K562 (cell line): ENCODE results near the gene RRAS. TPM values are rescaled to one million over a fixed set of nuclear protein-coding genes. Genes with fewer than 3 reads are reported as not detected.
A peak's percentile ranks its signal among the peaks of the same experiment; 100 is the strongest.

Experiments used
- ATAC-seq: fragments of 200-7000 bp; cut with Tn5 transposase; 3 replicates; pipeline ENCODE4 v1.9.1; 2020; ENCODE audit warnings: moderate library complexity
- BruUV-seq: library from RNA; stranded (reverse); fragments of 400-500 nt; replicated peaks from 2 replicates; lab custom pipeline; 2021; lab: Mats Ljungman, UMichigan
- CTCF ChIA-PET: fragments of 300-600 bp; formaldehyde crosslinking; extraction: SDS; loops from one replicate; lab custom pipeline; 2021; ENCODE audit warnings: low intra/inter-chr PET ratio; lab: Yijun Ruan, JAX
- POLR2A ChIA-PET: fragments of 300-600, 350-650 bp; sonication (Branson Sonifier 250); formaldehyde crosslinking; extraction: SDS; loops from one replicate; lab custom pipeline; 2021; ENCODE audit warnings: antibody characterized with exemption, inconsistent platforms; lab: Yijun Ruan, JAX
- DNase-seq, 4 experiments: peaks; one replicate each; pipeline versions ENCODE4 v3.0.0 to v3.0.0-alpha.2; 2011 to 2018; ENCODE audit warnings: low spot score in 3 of 4, mixed read lengths in 3 of 4; ENCODE audit errors: extremely low read depth in 1 of 4
- FAIRE-seq: peaks from 2 replicates; lab custom pipeline; 2011; peaks lifted over from hg19 to GRCh38; lab: Jason Lieb, UNC
- H2AFZ ChIP-seq: 2 replicates; pipeline ENCODE4 v1.6.0; 2011; ENCODE audit warnings: low read depth, low read length, control low read depth, inconsistent platforms
- H3K27ac ChIP-seq: fragments of 200-600 bp; 3 replicates; pipeline ENCODE4 v1.8.0; 2011; ENCODE audit warnings: low read depth, mild to moderate bottlenecking, control low read depth, inconsistent platforms, low read length, moderate library complexity, mixed read lengths; ENCODE audit errors: extremely low read depth
- H3K27me3 ChIP-seq, 2 experiments: fragments of 300-600 bp in 1 of 2; 2 replicates in 1 of 2; 3 replicates in 1 of 2; pipeline versions ENCODE4 v1.6.0 to v1.8.0; 2011; ENCODE audit warnings: inconsistent platforms in 2 of 2, low read length in 2 of 2, mild to moderate bottlenecking in 1 of 2, mixed read lengths in 1 of 2, moderate library complexity in 1 of 2; ENCODE audit not compliant: control insufficient read depth in 2 of 2, insufficient read depth in 2 of 2
- H3K36me3 ChIP-seq: fragments of 300-600 bp; 3 replicates; pipeline ENCODE4 v1.8.0; 2011; ENCODE audit warnings: mild to moderate bottlenecking, low read length, inconsistent platforms; ENCODE audit not compliant: control insufficient read depth, insufficient read depth
- H3K4me1 ChIP-seq, 2 experiments: fragments of 200-600 bp in 1 of 2; replicated peaks in 1 of 2; 2 replicates in 1 of 2; 3 replicates in 1 of 2; pipeline versions ENCODE4 v1.5.1 to v1.8.0; 2011; ENCODE audit warnings: inconsistent platforms in 2 of 2, low read length in 2 of 2, mild to moderate bottlenecking in 1 of 2, mixed read lengths in 1 of 2, moderate library complexity in 1 of 2; ENCODE audit not compliant: control insufficient read depth in 2 of 2, insufficient read depth in 2 of 2
- H3K4me2 ChIP-seq: 2 replicates; pipeline ENCODE4 v1.6.1; 2011; ENCODE audit warnings: low read length, control low read depth, inconsistent platforms, mixed read lengths; ENCODE audit not compliant: insufficient read depth
- H3K4me3 ChIP-seq: fragments of 200-600 bp; sonication (generic), shearing (Covaris generic); 2 replicates; pipeline ENCODE4 v1.5.1; 2016; ENCODE audit warnings: control low read depth, inconsistent platforms
- H3K79me2 ChIP-seq: fragments of 200-600 bp; 3 replicates; pipeline ENCODE4 v1.8.0; 2011; ENCODE audit warnings: low read length, inconsistent platforms; ENCODE audit not compliant: control insufficient read depth, insufficient read depth
- H3K9ac ChIP-seq, 2 experiments: 2 replicates each; pipeline versions ENCODE4 v1.6.0 to v1.6.1; 2011; ENCODE audit warnings: low read depth in 2 of 2, low read length in 2 of 2, control low read depth in 1 of 2, inconsistent platforms in 1 of 2, mild to moderate bottlenecking in 1 of 2, mixed read lengths in 1 of 2; ENCODE audit not compliant: insufficient read depth in 1 of 2
- H3K9me1 ChIP-seq: one replicate; pipeline ENCODE4 v1.6.0; 2011; ENCODE audit warnings: inconsistent platforms, mild to moderate bottlenecking, low read length, moderate library complexity; ENCODE audit not compliant: control insufficient read depth, insufficient read depth
- H3K9me3 ChIP-seq: replicated peaks from 2 replicates; pipeline ENCODE4 v1.5.1; 2011; ENCODE audit warnings: low read depth, low read length, inconsistent platforms; ENCODE audit not compliant: control insufficient read depth, insufficient read depth
- H4K20me1 ChIP-seq: replicated peaks from 2 replicates; pipeline ENCODE4 v1.6.1; 2011; ENCODE audit warnings: low read length, inconsistent platforms, mixed read lengths; ENCODE audit not compliant: control insufficient read depth, insufficient read depth
- FOSL1 ChIP-seq: fragments of 200-800 bp; sonication (Bioruptor generic); conservative IDR thresholded peaks from 2 replicates; pipeline ENCODE4 v1.6.1; 2016; ENCODE audit warnings: missing genetic modification characterization, missing compliant biosample characterization
- MCM5 ChIP-seq: fragments of 450-650 bp; IDR thresholded peaks from 2 replicates; pipeline ENCODE4 v1.6.1; 2016; ENCODE audit warnings: low read depth
- MYC ChIP-seq, 2 experiments: fragments of 250-450 bp in 1 of 2; sonication (Bioruptor Pico) in 1 of 2; IDR thresholded peaks; 2 replicates each; pipeline versions ENCODE4 v1.5.1 to v1.6.1; 2012 to 2021; ENCODE audit warnings: low read depth in 2 of 2, borderline replicate concordance in 1 of 2, improper control_type of control experiment in 1 of 2, low read length in 1 of 2, mild to moderate bottlenecking in 1 of 2, moderate library complexity in 1 of 2
- POLR2A ChIP-seq: fragments of 450-650 bp; conservative IDR thresholded peaks from 2 replicates; pipeline ENCODE4 v1.6.1; 2016
- PYGO2 ChIP-seq: fragments of 450-650 bp; IDR thresholded peaks from 2 replicates; pipeline ENCODE4 v1.6.1; 2016; ENCODE audit warnings: mild to moderate bottlenecking, missing genetic modification characterization, moderate library complexity, missing compliant biosample characterization
- RBM34 ChIP-seq: fragments of 200-400 bp; formaldehyde crosslinking; IDR thresholded peaks from 2 replicates; pipeline ENCODE4 v1.6.1; 2018; ENCODE audit warnings: low read length, borderline replicate concordance; ENCODE audit not compliant: insufficient read depth
- ZNF12 ChIP-seq: sonication (generic); formaldehyde crosslinking; IDR thresholded peaks from 2 replicates; pipeline ENCODE4 v1.4.0; 2020; ENCODE audit warnings: mild to moderate bottlenecking, missing genetic modification reagents
- ZNF589 ChIP-seq: fragments of 200-800 bp; sonication (Bioruptor generic); IDR thresholded peaks from 2 replicates; pipeline ENCODE4 v1.6.1; 2016; ENCODE audit warnings: low read depth, missing genetic modification characterization, missing compliant biosample characterization
- WGBS: fragments of 100-300 bp; shearing (Covaris generic); methylation state at CpG from one replicate; pipeline ENCODE4 v1.1.6; 2016; ENCODE audit warnings: low coverage, mixed read lengths; ENCODE audit not compliant: insufficient coverage; ENCODE audit errors: missing lambda C conversion rate; 5-methylcytosine and 5-hydroxymethylcytosine counted together
- in situ Hi-C: fragments of 300-500 bp; cut with MboI; formaldehyde crosslinking; loops from 4 replicates; pipeline ENCODE4 v1.15.0; 2018; ENCODE audit warnings: inconsistent platforms, mixed read lengths
- intact Hi-C: fragments of 100-400 bp; cut with micrococcal nuclease; formaldehyde crosslinking; loops from 2 replicates; pipeline ENCODE4 v1.14.2; 2022
- polyA plus RNA-seq, 8 experiments: library from polyadenylated mRNA; depleted of rRNA in 4 of 8; stranded (reverse) in 5 of 8; unstranded in 3 of 8; fragments of >200 nt; fragmentation: Nextera tagmentation in 2 of 8; fragmentation: Illumina TruSeq in 1 of 8; extraction: Ambion mirVana in 2 of 8; extraction: Trizol in 1 of 8; gene quantifications; 2 replicates each; pipeline versions ENCODE4 v1.2.1 to v1.2.3, GENCODE V29; 2011 to 2014; ENCODE audit warnings: inconsistent platforms in 1 of 8, missing spikeins in 1 of 8
- total RNA-seq, 7 experiments: library from RNA; depleted of rRNA in 6 of 7; stranded (reverse); fragments of >200 nt in 6 of 7; fragmentation: Illumina TruSeq in 2 of 7; extraction: Trizol in 2 of 7; gene quantifications; 2 replicates each; pipeline versions ENCODE4 v1.2.1 to v1.2.3, GENCODE V29; 2011 to 2021; ENCODE audit warnings: low replicate concordance in 1 of 7
- TF ChIP-seq, protein P1 (sequence below): sonication (generic); IDR thresholded peaks from 2 replicates; pipeline ENCODE4 v1.6.1; 2016
- TF ChIP-seq, protein P2 (sequence below), 2 experiments: fragments of 450-650 bp; IDR thresholded peaks; 2 replicates each; pipeline ENCODE4 v1.6.1; 2016
- TF ChIP-seq, protein P3 (sequence below), 3 experiments: IDR thresholded peaks in 2 of 3; conservative IDR thresholded peaks in 1 of 3; 2 replicates each; pipeline ENCODE4 v1.5.1; 2011 to 2012; ENCODE audit warnings: low read length in 3 of 3, mild to moderate bottlenecking in 3 of 3, control low read depth in 2 of 3, improper control_type of control experiment in 1 of 3, inconsistent platforms in 1 of 3, low read depth in 1 of 3, mixed read lengths in 1 of 3, moderate library complexity in 1 of 3; ENCODE audit not compliant: insufficient read depth in 2 of 3
- TF ChIP-seq, protein P4 (sequence below): sonication (generic); formaldehyde crosslinking; IDR thresholded peaks from 2 replicates; pipeline ENCODE4 v1.8.0; 2022; ENCODE audit warnings: missing genetic modification reagents, mild to moderate bottlenecking, moderate library complexity, borderline replicate concordance

RRAS gene
- total and polyA plus RNA-seq, 9 of the 15 experiments (the other 6 are each of a cell fraction or from before 2014, with no cell fraction given): 0.70 to 17.3 (median 8.2) TPM

DNA sequence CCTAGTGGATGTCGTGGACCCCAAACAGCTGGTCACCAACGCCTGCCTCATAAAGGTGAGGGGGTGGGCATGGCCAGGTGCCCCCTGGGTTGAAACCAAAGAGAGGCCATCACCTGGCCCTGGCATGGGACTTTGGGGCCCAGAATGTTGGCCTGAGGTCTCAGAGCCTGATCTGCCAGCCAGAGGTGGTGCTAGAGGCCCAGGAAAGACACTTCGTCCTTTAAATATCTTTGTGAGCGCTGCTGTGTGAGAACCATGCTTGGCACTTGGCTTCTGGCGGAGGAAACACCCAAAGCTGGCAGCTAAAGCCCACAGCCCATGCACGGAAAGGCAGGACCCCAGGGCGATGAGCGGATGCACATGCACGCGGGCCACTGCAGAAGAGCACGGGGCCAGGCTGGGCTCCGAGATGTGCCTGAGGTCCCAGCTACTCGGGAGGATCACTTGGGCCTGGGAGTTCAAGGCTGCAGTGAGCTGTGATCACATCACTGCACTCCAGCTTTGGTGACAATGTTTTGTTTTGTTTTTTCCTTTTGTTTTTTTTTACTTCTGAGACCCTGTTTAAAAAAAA lies 45.1 kb upstream of the RRAS start:
- no peaks in the 10 kb centered on the region for H3K27me3 ChIP-seq
- intact Hi-C loops: loop anchor here (2.0 kb wide), 1 partner anchor 76 kb away; no protein-coding TSS in a partner anchor
- in situ Hi-C loops: no loop called here
- H3K9ac ChIP-seq: no peak overlapping the region
- peaks cover 9 to 70% of the 10 kb centered on the region in 2 experiments for H3K4me1 ChIP-seq
- no peak for TF ChIP-seq MYC (IDR thresholded peaks at IDR 0.05; ENCODE audit: low read depth, low read length)
- no peak for TF ChIP-seq MYC (CRISPR knock-in tag; IDR thresholded peaks at IDR 0.05; ENCODE audit: borderline replicate concordance, low read depth)
- TF ChIP-seq POLR2A: no peak
- no peak for TF ChIP-seq PYGO2
- TF ChIP-seq ZNF12 (CRISPR knock-in tag): no peak
- TF ChIP-seq, protein P1, sequence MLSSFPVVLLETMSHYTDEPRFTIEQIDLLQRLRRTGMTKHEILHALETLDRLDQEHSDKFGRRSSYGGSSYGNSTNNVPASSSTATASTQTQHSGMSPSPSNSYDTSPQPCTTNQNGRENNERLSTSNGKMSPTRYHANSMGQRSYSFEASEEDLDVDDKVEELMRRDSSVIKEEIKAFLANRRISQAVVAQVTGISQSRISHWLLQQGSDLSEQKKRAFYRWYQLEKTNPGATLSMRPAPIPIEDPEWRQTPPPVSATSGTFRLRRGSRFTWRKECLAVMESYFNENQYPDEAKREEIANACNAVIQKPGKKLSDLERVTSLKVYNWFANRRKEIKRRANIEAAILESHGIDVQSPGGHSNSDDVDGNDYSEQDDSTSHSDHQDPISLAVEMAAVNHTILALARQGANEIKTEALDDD: no peak
- TF ChIP-seq, protein P2, sequence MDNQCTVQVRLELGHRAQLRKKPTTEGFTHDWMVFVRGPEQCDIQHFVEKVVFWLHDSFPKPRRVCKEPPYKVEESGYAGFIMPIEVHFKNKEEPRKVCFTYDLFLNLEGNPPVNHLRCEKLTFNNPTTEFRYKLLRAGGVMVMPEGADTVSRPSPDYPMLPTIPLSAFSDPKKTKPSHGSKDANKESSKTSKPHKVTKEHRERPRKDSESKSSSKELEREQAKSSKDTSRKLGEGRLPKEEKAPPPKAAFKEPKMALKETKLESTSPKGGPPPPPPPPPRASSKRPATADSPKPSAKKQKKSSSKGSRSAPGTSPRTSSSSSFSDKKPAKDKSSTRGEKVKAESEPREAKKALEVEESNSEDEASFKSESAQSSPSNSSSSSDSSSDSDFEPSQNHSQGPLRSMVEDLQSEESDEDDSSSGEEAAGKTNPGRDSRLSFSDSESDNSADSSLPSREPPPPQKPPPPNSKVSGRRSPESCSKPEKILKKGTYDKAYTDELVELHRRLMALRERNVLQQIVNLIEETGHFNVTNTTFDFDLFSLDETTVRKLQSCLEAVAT (IDR thresholded peaks at IDR 0.05): no peak
- TF ChIP-seq, protein P3, sequence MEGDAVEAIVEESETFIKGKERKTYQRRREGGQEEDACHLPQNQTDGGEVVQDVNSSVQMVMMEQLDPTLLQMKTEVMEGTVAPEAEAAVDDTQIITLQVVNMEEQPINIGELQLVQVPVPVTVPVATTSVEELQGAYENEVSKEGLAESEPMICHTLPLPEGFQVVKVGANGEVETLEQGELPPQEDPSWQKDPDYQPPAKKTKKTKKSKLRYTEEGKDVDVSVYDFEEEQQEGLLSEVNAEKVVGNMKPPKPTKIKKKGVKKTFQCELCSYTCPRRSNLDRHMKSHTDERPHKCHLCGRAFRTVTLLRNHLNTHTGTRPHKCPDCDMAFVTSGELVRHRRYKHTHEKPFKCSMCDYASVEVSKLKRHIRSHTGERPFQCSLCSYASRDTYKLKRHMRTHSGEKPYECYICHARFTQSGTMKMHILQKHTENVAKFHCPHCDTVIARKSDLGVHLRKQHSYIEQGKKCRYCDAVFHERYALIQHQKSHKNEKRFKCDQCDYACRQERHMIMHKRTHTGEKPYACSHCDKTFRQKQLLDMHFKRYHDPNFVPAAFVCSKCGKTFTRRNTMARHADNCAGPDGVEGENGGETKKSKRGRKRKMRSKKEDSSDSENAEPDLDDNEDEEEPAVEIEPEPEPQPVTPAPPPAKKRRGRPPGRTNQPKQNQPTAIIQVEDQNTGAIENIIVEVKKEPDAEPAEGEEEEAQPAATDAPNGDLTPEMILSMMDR (IDR thresholded peaks at IDR 0.05 in 2 of 3, conservative IDR thresholded peaks at IDR 0.05 in 1 of 3; ENCODE audit: insufficient read depth in 2 of 3, low read depth in 1 of 3, low read length in 3 of 3): peak in 1 of 3 experiments; percentile 21; a peak in 1 of 6 replicates
- TF ChIP-seq, protein P4, sequence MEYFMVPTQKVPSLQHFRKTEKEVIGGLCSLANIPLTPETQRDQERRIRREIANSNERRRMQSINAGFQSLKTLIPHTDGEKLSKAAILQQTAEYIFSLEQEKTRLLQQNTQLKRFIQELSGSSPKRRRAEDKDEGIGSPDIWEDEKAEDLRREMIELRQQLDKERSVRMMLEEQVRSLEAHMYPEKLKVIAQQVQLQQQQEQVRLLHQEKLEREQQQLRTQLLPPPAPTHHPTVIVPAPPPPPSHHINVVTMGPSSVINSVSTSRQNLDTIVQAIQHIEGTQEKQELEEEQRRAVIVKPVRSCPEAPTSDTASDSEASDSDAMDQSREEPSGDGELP (CRISPR knock-in tag): 0 out of 2 replicates have a peak, but pooled peaks have one; percentile 2
- TF ChIP-seq MCM5: no peak
- TF ChIP-seq FOSL1 (tag): no peak
- no peak for TF ChIP-seq ZNF589 (CRISPR knock-in tag)
- TF ChIP-seq RBM34: no peak
- no TSS peak for BruUV-seq
- no peaks in the 10 kb centered on the region for H3K9me3 ChIP-seq
- 97% methylated on average over 13 of the region's 13 CpGs for WGBS
- no peak for ATAC-seq
- H2AFZ ChIP-seq: no peak overlapping the region
- peaks cover 92% of the 10 kb centered on the region for H3K36me3 ChIP-seq
- peaks cover 3% of the 10 kb centered on the region for H3K9me1 ChIP-seq
- H4K20me1 ChIP-seq: peaks cover 6% of the 10 kb centered on the region; the same call in 1 of the 2 replicates
- peaks cover 22% of the 10 kb centered on the region for H3K79me2 ChIP-seq
- POLR2A ChIA-PET: interaction anchor here (0.5 to 1.4 kb wide), 4 partner anchors 9 to 193 kb away, joined by 3 to 8 read pairs (median 3); partner anchors contain the start of gene PRMT1
- H3K27ac ChIP-seq: no peak overlapping the region
- no peak for DNase-seq
- FAIRE-seq: no peak
- CTCF ChIA-PET: interaction anchor here (0.5 to 1.6 kb wide), 3 partner anchors 17 to 298 kb away, joined by 3 to 4 read pairs (median 3); no protein-coding TSS in a partner anchor
- H3K4me3 ChIP-seq: no peak overlapping the region
- H3K4me2 ChIP-seq: no peak overlapping the region
